HG03442 (cell line): ENCODE measurements around the gene GCNT4.
A peak's percentile ranks its signal among the peaks of the same experiment; 100 is the strongest.

ENCODE experiments used
- ATAC-seq: cut with Tn5 transposase; IDR thresholded peaks from one replicate; pipeline ENCODE4 v1.9.1; 2021; ENCODE audit warnings: mild to moderate bottlenecking, moderate library complexity; ENCODE audit not compliant: unreplicated experiment

The GCNT4 gene

DNA sequence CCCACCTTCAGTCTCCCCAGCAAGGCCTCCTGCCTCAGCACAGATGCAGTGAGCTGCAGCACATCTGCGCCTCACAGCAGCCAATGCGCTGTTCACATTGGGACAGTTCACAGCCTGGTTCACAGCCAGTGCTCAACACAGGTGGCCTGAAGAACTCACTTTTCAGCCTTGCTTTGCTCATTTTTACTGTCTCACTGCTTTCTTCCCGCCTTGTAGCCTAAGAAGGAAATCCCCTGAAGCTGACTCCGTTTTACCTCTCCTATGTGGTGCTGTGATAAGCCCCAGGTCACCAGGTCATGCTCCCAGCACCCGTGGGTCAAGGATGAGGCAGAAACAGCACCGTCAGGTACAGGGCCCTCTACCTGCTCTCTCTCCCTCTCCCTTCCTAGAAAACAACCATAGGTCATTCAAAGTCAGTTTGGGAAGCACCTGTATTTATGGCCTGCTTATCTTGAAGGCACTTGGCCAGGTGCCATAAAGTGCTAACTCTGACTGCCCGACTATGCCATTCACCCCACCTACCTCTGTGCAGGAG, 1.1 kb downstream of the GCNT4 start:
- no peak for ATAC-seq

DNA sequence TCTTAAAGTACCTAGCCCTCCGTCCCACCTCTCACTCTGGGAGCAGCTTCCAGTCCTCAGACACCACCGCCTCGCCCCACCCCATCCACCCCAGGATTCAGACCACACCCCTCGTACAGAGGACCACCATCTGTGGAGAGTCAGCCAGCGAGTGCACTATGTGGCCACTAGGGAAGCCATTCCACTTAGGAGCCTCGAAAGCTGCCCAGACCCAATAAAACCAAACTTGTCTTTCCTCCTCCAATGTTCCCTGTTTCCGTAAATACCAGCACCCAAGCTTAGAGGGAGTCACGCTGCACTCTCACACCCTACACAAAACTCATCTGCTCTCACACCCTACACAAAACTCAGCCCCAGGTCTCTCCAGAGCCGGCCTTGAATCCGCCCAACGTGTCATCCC, 1.9 kb downstream of the GCNT4 start:
- no peak for ATAC-seq

DNA sequence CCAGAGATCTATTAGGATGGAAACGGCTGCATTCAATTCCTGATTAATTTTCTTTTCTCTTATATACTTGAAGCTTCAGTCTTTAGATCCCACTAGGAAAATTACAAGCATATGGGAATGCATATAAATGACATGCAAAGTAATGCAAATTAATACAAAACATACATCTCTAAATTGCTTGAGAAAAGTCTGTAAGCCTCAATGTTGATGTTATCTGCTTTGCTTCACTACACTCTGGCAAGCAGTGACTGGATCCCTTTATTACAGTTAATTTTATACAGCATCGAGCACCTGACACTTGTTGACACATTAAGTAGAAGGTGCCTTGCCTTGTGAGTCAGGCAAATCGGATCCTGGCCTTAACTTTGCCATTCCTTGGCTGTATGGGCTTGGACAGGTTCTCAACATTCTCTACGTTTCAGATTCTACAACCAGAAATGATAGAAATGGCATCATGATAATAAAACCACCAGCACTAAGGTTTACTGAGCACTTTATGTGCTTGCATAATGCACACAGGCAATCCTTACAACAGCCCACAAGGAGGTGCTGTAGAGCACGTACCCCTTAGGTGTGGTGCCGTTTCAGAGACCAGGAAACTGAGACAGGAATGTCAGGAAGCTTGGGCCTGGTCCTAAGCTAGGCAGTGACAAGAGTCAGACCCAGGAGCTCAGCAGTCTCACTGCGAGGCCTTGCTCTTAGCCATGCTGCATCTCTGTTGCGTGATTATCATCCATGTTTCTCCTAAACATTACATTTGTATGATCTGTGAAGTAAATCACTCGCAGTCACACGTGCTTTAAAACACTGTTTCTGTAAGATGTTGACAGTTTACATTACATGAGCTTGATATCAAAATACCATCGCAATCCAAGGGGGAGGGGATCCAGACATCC, 2.7 kb downstream of the GCNT4 start:
- ATAC-seq: no peak

DNA sequence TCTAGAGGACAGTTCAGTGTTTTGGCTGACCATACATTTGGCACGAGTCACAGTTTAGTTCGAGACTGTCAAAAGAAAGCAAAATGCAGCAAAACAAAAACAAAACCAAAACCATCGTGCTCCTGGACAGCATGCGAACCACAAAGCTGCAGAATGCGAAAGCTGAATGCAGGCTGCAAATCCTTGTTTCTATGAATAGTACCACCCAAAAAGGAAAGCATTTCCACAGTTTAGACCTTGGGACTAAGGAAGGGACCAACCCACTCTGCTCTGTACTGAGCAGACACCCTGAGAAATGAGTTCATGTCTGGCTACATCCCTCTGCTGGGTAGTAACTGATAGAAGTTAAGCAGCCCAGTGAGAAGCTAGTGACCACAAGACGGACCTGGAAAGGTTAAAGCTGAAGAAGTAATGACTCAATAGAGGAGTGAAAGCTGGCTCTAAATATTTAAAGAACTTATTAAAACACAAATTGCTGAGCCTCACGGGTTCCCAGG, 3.9 kb downstream of the GCNT4 start:
- peak; percentile 49 for ATAC-seq

DNA sequence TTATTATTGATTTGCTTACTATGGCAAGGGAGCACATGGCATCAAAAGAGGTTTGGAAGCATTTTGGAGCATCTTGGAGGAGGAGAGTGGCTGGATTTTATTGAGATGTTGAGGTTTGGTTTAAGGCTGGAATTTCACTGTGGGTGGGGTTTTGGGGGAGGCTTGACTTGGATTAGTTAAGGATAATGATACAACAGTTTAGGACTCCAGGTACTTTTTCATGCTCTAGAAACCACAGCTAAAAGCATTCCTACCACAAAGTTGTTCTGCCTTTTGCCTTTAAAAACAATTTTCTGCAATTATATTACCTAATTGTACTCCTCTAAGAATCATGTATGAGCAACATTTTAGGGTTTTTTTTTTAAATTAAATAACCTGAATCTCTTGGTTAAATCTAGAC, 5.0 kb downstream of the GCNT4 start:
- no peak for ATAC-seq

DNA sequence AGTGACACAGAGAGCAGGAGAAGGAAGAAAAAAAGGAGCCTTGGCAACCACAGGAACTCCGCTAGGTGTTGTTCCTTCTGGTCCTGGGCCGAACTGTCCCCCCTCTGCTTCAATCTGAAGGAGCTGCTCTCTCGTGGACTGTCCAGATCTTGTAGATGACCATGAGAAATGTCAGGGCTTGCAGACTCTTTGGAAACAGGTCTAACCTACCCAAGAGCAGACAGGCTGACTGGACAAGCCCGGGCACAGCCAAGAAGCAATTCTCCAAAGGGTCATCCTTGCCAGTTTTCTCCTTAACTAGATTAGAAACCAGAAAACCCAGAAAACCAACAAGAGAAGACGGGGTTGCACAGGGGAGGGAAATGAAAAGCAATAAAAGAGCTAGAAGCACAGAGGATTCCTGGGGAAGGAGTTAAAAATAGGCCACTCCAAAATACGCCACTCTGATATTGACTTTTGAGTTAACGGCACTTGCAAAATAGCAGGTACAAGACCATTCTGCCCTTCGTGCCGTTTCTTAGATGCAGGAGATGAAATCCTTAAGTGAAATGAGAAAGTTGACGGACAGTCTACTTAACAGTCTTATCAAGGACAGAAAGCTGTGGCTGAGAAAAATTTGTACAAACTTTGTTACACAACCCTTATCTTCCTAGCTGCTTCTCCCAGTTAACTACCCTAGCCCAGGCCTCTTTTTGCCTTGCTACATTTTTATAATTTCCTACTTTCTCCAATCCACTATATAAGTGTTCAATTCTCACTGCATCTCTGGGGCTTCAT, 5.8 kb downstream of the GCNT4 start:
- ATAC-seq: no peak

DNA sequence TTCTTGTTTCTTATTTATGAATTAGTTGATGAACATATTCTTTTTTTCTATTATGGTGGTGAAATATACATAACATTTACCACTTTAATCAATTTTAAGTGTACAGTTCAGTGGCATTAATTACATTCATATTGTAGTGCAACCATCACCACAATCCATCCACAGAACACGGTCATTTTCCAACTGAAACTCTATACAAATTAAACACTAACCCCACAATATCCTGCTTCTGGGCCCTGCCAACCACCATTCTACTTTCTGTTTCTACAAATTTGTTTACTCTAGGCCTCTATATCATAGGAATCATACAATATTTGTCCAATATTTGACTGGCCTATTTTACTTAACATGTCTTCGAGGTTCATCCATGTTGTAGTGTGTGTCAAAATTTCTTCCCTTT, 7.3 kb downstream of the GCNT4 start:
- ATAC-seq: no peak

DNA sequence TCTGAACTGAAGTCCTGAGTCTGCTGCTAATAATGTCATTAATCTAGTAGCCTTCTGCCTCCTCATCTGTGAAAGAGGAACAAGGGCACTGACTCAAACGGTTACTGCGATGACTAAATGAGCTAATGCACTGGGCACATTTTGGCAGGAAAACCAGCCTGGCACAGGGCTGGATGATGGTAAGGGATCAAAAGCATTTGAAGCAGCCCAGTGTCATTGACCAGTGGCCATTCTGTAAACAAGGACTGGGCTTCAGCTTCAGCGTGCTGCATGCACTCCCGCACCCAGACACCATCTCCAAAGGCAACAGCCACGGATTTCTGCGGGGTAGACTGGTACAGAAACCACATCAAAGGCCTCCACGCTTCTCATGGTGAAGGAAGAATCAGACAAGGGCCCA, 8.0 kb downstream of the GCNT4 start:
- no peak for ATAC-seq

DNA sequence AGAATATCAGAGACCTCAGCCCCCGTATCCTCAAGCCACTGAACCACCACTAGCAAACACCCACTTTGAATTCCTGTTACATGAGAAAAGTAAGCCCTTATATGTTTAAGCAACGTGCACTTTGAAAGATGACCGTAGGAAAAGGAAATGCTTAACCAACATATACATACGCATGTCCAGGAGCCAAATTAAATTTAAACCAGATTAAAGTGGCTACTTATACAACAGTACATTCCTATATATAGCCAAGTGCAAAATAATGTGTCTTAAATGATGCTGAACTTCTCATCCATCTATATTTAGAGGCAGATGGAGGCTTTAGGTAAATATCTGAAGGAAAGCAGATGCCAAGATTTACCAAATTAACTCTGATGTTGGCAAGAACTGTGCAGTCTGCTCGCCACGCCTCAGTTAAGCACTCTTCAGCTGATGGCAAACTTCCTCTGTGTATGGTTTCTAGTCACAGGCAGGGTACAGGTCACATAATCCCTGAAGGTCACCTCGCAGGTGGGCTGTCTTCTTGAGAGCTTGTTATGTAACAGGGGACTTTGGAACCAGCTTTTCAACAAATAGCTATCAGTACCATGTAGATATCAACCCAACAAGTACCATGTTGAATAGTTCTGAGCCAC, 8.6 kb downstream of the GCNT4 start:
- no peak for ATAC-seq

DNA sequence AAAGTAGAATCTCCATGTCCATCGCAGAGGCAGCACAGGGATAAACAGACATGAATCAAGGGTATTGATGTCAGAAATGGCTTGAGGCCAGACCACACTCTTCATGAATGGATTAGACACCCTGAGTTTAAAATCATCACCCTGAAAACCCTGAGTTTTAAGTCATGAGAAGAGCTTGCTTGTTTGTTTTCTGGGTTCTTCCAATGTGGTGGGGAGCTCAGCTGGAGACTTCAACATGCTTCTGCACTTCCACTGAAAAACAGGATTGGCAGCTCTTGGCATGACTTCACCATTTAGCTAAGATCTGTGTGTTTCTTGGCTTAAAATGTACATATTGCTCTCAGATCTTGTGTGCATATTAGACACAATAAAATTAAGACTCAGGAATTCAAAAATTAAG, 9.8 kb downstream of the GCNT4 start:
- no peak for ATAC-seq

DNA sequence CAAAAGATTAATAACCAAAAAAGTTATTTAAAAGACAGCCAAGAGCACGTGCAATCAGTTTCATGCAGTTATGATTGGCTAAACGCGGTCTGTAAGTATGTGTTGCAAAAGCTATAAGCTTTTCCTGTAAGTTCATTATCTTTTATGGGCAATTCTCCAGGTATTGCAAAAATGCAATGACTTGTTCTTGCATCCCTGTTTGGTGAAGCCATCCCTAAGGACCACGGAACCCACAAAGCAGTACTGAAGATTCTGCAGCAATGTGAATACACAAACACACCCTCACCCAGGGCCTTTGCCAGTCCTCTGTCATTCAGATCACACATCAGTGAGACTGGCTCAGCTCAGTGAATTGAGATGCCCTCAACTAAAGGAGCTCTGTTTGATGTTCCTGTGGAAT, 11.4 kb downstream of the GCNT4 start:
- ATAC-seq: no peak

DNA sequence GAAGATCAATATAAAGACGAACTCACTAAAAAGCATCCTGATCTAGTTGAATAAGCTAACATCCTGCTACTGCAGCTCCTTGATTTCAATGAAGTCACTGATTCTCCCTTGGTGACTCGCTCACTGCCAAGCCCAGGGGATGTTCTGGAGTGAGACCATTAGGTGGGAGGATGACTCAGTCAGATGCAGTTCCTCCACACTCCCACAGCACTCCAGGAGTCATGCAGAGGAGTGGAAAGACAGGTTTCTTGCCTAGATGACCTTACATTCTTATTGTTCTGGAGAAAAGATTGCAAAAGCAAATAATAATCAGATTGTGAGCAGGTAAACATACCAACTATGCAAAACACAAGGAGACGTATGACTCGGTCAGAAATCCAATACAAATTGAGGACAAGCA, 15.3 kb downstream of the GCNT4 start:
- ATAC-seq: no peak

DNA sequence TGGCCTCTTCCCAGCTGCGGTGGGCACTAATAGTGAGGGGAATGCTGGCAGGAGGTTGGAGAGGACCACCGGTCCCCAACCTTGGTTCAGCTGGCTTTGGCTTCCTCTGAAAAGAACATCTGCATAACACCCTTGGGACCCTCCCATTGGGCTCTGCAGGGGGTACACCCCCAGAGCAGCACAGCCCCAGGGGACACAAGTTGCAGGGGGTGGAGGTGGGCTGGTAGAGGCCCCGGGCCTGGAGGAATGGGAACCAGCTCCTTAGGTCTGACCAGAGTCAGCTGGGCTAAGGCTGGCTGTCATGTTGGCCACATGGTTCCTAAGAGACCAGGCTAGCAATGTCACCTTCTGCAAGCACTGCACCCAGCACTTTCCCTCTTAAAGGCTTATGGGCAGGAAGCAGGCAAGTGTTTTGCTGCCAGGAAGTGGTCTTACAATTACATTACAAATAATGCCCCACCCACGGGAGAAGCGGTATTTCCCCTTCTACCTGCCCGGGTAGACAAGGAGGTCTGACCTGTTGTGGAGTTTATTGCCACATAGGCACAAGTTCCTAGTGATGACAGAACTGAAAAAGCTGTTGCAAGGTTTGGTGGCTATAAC, 18.1 kb downstream of the GCNT4 start:
- ATAC-seq: no peak

DNA sequence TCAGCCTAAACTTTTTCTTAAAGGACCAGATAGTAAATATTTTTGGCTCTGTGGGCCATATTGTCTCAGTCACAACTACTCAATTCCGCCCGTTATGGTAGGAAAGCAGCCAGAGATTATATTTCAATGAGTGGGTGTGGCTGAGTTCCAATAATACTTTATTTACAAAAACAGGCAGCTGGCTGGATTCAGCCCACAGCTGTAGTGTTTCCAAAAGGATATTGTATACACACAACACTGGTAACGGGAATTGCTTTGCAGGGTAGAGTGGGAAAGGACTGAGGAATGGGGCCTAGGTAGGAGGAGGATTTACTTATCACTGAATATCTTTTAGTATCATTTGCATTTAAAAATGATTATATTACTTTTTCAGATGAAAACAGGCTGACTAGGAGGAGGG, 21.0 kb downstream of the GCNT4 start:
- no peak for ATAC-seq

DNA sequence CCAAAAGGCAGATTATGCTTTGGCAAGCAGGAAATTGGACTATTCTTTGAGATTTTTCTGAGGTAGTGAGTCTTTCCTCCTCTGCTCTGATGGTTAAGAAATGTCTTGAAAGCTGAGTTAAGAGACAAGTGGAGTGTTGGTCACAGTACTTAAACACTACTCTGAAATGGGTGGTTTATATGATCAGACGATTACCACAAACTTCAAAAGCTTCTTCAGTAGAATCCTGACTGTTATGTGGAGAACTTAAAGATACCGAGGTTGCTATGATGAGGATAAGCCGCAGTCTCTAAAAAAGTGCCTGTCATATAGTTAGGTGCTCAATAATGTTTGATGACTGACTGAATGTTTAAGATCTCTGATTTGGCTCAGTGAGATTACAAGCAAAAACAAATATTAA, 24.3 kb downstream of the GCNT4 start:
- ATAC-seq: no peak

DNA sequence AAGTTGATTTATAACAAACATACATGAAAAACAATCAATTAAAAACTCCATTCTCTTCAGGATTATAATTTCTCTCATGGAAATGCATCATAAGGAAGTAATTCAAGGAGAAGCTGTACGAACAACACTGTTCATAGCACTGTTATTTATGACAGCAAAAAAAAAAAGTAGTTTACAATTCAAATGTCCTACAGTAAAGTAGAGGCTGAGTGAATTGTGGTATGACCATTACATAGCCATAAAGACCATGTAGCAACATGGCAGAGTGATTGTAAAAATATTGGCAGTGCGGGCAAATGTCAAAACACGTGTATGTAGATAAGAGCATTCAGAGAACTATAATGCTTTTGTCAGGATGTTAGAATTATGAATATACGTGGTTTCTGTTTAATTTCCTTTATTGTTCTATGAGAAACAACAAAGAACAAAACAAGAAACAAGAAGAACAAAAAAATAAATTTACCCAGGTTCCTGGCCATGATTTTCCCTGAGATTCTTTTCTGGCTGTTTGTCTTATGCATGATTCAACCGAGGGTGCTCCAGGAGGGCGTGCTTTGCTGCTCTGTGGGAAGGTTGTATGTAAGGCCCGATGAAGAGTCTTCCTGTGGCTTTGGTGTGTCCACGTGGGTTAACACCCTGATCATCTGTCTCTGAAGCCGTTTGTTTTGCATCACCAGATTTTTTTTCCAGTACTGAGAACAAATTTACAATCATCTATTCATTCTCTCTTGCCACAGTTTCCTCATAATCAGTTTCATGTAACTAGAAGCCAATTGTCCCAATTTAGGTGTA, 28.8 kb downstream of the GCNT4 start:
- no peak for ATAC-seq

DNA sequence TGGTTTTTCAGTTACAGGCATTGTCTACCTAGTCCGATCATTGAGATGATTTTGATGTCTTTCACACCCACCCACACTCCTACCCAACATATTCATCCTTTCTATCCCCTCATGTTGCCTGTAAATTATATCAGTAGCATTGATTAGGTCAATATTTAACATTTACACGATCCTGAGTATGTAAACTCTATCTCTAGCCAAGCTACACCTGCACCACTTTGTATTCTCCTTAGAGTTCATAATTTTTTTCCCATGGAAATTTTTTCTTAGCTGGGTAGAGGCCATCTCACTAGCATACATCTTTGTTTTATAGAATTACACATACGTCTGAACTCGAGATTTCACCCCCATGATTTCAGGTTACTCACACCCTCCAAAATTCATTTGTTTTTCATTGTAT, 30.6 kb downstream of the GCNT4 start:
- no peak for ATAC-seq

DNA sequence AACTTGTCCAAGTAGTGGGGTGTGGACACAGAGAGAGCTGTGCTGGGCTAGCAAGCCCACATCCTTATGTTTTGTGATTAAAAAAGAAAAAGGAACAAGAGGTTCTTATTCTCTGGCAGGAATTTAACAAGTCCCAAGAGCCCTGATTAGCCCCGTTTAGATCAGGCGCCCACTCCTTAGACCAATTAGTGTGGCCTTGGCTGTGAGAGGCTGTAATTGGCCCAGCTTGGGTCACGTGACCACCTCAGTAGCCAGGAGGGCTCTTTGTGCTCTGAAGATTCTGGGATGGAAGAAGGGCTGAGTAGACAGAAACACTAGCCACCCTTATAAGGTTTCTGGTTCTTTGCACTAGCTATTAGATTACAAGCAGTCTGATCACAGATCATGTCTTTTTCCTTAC, 31.1 kb downstream of the GCNT4 start:
- no peak for ATAC-seq

DNA sequence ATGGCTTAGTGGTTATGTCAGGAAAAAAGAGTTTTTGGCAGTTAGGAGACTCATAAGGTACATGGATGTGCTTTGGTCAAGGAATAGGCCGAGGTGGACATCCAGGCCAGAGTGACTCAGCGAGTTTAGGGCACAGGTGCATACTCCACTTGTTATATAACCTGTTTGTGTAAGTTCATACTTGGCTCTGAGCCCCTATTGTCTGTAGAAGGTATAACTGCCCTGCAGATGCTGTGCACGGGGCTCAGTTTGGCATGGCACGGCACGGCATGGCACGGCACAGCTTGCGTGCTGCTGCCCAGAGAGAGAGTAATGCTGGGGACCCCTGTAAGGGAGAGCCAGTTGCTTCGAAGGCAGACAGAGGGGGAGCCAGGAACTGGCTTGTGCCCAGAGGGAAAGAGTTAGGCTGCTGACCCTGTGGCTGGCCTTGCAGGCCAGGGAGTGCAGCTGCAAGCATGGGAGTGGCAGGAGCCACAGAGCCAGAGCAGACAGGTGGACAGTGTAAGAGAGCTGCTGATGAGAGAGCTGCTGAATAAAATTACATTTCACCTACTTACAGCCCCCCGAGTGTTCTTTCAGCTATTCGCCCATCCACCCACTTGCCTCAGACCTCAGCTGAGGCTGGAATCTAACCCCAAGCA, 32.2 kb downstream of the GCNT4 start:
- ATAC-seq: no peak
